Chondrocyte (in vitro differentiated cells): Measurements from ENCODE around the gene ZBTB46. TPM values are rescaled to one million over a fixed set of nuclear protein-coding genes. Genes with fewer than 3 reads are reported as not detected.

Experiments
- DNase-seq: peaks from one replicate; pipeline ENCODE4 v3.0.0; 2021; ENCODE audit warnings: mixed read lengths, low spot score
- H3K27ac Mint-ChIP-seq: one replicate; pipeline ENCODE4 v1.8.0; 2021; ENCODE audit warnings: mild to moderate bottlenecking, moderate library complexity, mixed read lengths; ENCODE audit not compliant: unreplicated experiment
- H3K27me3 Mint-ChIP-seq: 2 replicates; pipeline ENCODE4 v1.8.0; 2021; ENCODE audit warnings: low read depth, mixed read lengths
- H3K36me3 Mint-ChIP-seq: 2 replicates; pipeline ENCODE4 v1.8.0; 2021; ENCODE audit warnings: low read depth, mixed read lengths
- H3K4me1 Mint-ChIP-seq: 2 replicates; pipeline ENCODE4 v1.8.0; 2021; ENCODE audit warnings: low read depth, mild to moderate bottlenecking, mixed read lengths
- H3K4me3 Mint-ChIP-seq: one replicate; pipeline ENCODE4 v1.8.0; 2021; ENCODE audit warnings: mild to moderate bottlenecking, moderate library complexity, mixed read lengths; ENCODE audit not compliant: unreplicated experiment
- H3K9me3 Mint-ChIP-seq: 2 replicates; pipeline ENCODE4 v1.8.0; 2021; ENCODE audit warnings: low read depth, mixed read lengths
- total RNA-seq: library from RNA; stranded (reverse); gene quantifications from 3 replicates; pipeline ENCODE4 v1.2.1, GENCODE V29; 2021
- TF ChIP-seq, protein P1 (sequence below): fragments of 200-600 bp; sonication (generic); IDR thresholded peaks from 2 replicates; pipeline ENCODE4 v1.5.0; 2021; ENCODE audit warnings: antibody characterized with exemption, mild to moderate bottlenecking, moderate library complexity

The ZBTB46 gene
- total RNA-seq, 1 donor from 2014 or later = 6.0 TPM

DNA sequence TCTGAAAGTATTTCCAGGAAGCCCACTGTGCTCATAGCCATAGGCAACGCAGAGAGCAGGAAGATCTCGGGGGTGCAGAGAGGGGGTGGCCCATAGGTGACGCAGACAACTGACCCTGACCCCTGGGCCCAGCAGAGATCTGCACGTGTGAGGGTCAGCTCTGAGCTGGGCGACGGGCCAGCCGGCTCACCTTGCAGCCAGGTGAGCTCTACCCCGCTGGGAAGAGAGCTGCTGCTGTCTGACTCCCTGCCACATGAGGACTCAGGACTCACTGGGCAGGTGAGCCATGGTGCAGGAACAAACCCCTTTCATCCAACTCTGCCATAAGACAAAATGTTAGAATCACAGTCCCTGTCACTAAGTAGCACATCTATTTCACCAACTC lies 19.6 kb downstream of the ZBTB46 start:
- Mint-ChIP-seq H3K4me3 (no peak overlapping the region), H3K27ac (no peak overlapping the region), H3K4me1 (peaks cover 3% of the 10 kb centered on the region), H3K9me3 (no peaks in the 10 kb centered on the region), H3K27me3 (no peaks in the 10 kb centered on the region), H3K36me3 (no peaks in the 10 kb centered on the region)
- TF ChIP-seq, protein P1, sequence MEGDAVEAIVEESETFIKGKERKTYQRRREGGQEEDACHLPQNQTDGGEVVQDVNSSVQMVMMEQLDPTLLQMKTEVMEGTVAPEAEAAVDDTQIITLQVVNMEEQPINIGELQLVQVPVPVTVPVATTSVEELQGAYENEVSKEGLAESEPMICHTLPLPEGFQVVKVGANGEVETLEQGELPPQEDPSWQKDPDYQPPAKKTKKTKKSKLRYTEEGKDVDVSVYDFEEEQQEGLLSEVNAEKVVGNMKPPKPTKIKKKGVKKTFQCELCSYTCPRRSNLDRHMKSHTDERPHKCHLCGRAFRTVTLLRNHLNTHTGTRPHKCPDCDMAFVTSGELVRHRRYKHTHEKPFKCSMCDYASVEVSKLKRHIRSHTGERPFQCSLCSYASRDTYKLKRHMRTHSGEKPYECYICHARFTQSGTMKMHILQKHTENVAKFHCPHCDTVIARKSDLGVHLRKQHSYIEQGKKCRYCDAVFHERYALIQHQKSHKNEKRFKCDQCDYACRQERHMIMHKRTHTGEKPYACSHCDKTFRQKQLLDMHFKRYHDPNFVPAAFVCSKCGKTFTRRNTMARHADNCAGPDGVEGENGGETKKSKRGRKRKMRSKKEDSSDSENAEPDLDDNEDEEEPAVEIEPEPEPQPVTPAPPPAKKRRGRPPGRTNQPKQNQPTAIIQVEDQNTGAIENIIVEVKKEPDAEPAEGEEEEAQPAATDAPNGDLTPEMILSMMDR = no peak
- no peak for DNase-seq

DNA sequence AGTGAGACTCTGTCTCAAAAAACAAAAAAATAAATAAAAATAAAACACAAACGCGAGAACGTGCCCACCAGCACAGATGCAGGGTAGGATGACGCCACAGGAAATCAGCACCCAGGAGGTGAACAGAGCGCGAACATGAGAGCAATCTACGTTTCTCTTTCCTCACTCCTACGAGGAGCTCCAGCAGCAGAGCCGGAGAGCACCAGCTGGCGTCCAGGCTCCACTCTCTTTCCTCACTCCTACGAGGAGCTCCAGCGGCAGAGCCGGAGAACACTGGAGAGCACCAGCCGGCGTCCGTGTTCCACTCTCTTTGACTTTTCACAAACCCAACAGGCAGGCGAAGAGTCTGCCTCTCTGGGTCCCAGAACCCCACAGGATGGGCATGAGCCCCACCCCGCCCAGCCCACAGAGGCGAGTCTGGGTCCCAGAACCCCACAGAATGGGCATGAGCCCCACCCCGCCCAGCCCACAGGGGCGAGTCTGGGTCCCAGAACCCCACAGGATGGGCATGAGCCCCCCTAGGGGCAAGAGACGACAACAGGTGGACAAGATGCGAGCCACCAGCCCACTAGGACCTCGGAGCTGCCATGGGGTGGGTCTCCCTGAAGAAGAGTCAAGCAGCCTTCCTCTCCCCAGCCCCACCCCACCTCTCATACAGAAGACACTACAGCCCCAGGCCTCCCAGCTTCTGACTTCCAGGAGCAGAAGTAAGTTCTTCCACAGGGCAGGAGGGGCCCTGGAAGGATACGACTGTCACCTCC lies 20.2 kb downstream of the ZBTB46 start:
- Mint-ChIP-seq H3K4me3 (no peak overlapping the region), H3K27me3 (no peaks in the 10 kb centered on the region), H3K9me3 (no peaks in the 10 kb centered on the region), H3K27ac (no peak overlapping the region), H3K36me3 (no peaks in the 10 kb centered on the region), H3K4me1 (no peaks in the 10 kb centered on the region)
- no peak for DNase-seq
- TF ChIP-seq, protein P1 = no peak

DNA sequence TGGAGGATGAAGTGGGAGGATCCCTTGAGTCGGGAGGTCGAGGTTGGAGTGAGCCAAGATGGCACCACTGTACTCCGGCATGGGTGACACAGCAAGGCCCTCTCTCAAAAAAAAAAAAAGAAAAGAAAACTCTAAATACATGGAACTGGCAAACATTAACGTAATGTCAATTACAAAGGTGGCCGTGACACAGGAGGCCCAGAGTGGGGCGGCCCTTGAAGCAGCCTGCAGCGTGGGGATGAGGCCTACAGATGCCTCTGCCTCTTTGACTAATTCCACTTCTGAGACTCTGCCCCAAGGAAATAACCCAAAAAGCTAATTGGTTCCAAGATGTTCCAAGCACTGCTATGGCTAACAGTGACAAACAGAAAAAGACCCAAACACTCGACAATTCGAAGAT lies 21.2 kb downstream of the ZBTB46 start:
- no peaks in the 10 kb centered on the region for H3K36me3 Mint-ChIP-seq
- DNase-seq = no peak
- H3K4me1 Mint-ChIP-seq = no peaks in the 10 kb centered on the region
- no peaks in the 10 kb centered on the region for H3K27me3 Mint-ChIP-seq
- no peaks in the 10 kb centered on the region for H3K9me3 Mint-ChIP-seq
- TF ChIP-seq, protein P1 = no peak
- H3K4me3 Mint-ChIP-seq = no peak overlapping the region
- H3K27ac Mint-ChIP-seq = no peak overlapping the region

DNA sequence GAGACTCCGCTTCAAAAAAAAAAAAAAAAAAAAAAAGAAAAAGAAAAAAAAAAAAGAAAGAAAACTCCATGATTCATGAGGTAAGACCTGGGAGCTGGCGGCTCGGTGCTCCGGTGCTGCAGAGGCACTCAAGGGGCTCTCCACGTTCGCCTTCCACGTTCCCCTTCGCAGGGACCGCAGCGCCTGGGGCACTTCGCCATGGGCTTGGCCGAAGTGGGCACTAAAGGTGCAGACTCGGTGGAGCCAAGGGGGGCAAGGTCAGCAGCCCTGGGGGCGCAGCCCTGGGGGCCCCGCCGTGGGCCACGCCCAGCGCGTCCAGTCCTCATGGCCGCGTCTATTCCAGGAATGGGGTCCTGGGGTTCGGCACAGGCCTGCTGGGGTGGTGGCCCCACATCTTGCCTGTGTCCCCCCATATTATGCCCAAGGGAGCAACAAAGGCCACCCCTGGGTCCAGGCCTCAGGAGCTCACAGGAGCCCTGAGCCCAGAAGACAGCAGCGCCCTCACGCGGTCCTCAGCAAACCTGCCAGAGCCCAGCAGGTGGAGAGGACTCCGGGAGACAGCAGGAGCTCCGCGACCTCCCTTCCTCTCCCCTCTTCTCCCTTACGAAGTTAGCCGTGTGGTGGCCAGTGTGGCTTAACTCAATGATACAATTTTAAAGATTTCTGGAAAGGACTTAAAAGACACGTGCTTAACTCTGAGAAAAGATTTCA lies 21.9 kb downstream of the ZBTB46 start:
- no peak overlapping the region for H3K27ac Mint-ChIP-seq
- no peak overlapping the region for H3K4me3 Mint-ChIP-seq
- H3K9me3 Mint-ChIP-seq = no peaks in the 10 kb centered on the region
- no peaks in the 10 kb centered on the region for H3K4me1 Mint-ChIP-seq
- TF ChIP-seq, protein P1 = no peak
- no peaks in the 10 kb centered on the region for H3K27me3 Mint-ChIP-seq
- DNase-seq = no peak
- H3K36me3 Mint-ChIP-seq = no peaks in the 10 kb centered on the region

DNA sequence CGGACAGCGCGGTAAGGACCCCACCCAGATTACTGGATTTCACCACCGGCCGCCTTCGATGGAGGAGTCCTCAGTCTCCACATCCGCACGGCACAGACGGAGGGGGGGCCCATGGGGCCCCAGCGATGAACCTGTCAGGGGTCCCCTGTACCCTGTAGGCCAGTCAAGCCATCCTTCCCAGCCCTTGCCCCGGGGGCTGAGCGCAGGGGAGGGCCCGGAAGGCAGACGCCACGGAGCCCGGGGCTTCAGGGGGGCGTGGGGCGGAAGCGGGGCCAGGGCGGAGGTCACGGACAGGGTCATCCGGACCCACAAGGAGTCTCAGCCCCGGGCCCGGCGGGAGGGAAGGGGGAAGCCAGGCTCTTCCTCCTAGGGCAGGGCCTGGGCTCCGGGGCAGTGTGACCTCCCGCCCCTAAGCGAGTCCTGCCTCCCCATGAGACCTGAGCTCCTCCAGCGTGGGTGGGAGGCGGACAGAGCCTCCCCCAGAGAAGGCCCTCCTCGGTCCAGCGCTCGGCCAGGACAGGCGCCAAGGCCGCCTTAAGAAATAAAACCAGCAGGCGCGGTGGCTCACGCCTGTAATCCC lies 22.8 kb downstream of the ZBTB46 start:
- TF ChIP-seq, protein P1 = no peak
- Mint-ChIP-seq H3K27me3 (no peaks in the 10 kb centered on the region), H3K36me3 (no peaks in the 10 kb centered on the region), H3K4me1 (no peaks in the 10 kb centered on the region), H3K27ac (no peak overlapping the region), H3K4me3 (no peak overlapping the region), H3K9me3 (no peaks in the 10 kb centered on the region)
- DNase-seq = no peak
